ENCODE results near the gene NUDT21.

The NUDT21 gene

GRCh38 chr16:56388209-56388608 is 62.9 kb downstream of the NUDT21 start:
- H3K36me3 ChIP-seq (ENCODE audit: control insufficient read depth, low read length): peaks cover 80% of the 10 kb centered on the region
- no peaks in the 10 kb centered on the region for H3K27me3 ChIP-seq (ENCODE audit: control insufficient read depth, low read length)
- TF ChIP-seq EZH2phosphoT487 (IDR thresholded peaks at IDR 0.05; ENCODE audit: borderline replicate concordance, low read length): no peak
- no peak for TF ChIP-seq CTCF (IDR thresholded peaks at IDR 0.05; ENCODE audit: low read depth, low read length, poor library complexity, severe bottlenecking)

DNA sequence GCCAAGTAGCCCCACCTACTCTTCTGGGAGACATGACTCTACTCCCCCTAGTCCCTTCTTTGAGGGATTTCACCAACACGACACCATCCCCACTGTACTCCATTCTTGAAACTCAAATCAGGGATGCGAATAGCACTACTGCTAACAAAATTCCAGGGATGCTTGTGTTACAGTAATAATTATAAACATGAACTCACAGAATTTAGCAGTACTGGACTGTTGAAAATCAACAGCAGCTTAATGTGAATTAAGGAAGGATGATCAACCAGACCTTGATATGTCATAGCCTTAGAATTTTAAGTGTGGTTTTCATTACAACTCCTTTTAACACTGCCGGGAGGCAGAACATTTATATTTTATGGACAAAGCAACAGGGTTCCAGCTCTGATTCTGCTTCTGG is 63.7 kb downstream of the NUDT21 start:
- Histone ChIP-seq H3K4me3 (ENCODE audit: low read length) (no peak overlapping the region), H3K9me3 (ENCODE audit: control insufficient read depth, insufficient read depth, low read length) (peaks cover 3% of the 10 kb centered on the region), H3K4me2 (ENCODE audit: low read length) (no peak overlapping the region), H3K79me2 (ENCODE audit: control insufficient read depth, low read length) (peaks cover 33% of the 10 kb centered on the region), H4K20me1 (ENCODE audit: control insufficient read depth, insufficient read depth, low read depth, low read length) (no peaks in the 10 kb centered on the region), H3F3A (ENCODE audit: control insufficient read depth, insufficient read depth) (no peaks in the 10 kb centered on the region), H3K27me3 (ENCODE audit: control insufficient read depth, low read length) (no peaks in the 10 kb centered on the region), H3K9me2 (replicated peaks; ENCODE audit: control insufficient read depth, low read length) (no peaks in the 10 kb centered on the region), H3K36me3 (ENCODE audit: control insufficient read depth, low read length) (peaks cover 86% of the 10 kb centered on the region), H3K4me1 (ENCODE audit: control insufficient read depth, low read length) (no peaks in the 10 kb centered on the region), H3K27ac (ENCODE audit: low read depth, low read length) (no peak overlapping the region)
- TF ChIP-seq EZH2phosphoT487 (IDR thresholded peaks at IDR 0.05; ENCODE audit: borderline replicate concordance, low read length): no peak
- no peak for TF ChIP-seq CTCF (IDR thresholded peaks at IDR 0.05; ENCODE audit: low read depth, low read length, poor library complexity, severe bottlenecking)

More at GRCh38 chr16:56388209-56388608, 62.9 kb downstream of the NUDT21 start:
- H3K27ac ChIP-seq (ENCODE audit: low read depth, low read length): no peak overlapping the region
- H3K4me2 ChIP-seq (ENCODE audit: low read length): no peak overlapping the region
- no peak overlapping the region for H3K4me3 ChIP-seq (ENCODE audit: low read length)
- no peaks in the 10 kb centered on the region; the same call in 1 of the 2 replicates for H3K9me3 ChIP-seq (ENCODE audit: control insufficient read depth, insufficient read depth, low read length)
- H3K9me2 ChIP-seq (replicated peaks; ENCODE audit: control insufficient read depth, low read length): no peaks in the 10 kb centered on the region
- no peaks in the 10 kb centered on the region for H4K20me1 ChIP-seq (ENCODE audit: control insufficient read depth, insufficient read depth, low read depth, low read length)
- peaks cover 27% of the 10 kb centered on the region for H3K79me2 ChIP-seq (ENCODE audit: control insufficient read depth, low read length)
- no peaks in the 10 kb centered on the region for H3K4me1 ChIP-seq (ENCODE audit: control insufficient read depth, low read length)
- H3F3A ChIP-seq (ENCODE audit: control insufficient read depth, insufficient read depth): no peaks in the 10 kb centered on the region

DNA sequence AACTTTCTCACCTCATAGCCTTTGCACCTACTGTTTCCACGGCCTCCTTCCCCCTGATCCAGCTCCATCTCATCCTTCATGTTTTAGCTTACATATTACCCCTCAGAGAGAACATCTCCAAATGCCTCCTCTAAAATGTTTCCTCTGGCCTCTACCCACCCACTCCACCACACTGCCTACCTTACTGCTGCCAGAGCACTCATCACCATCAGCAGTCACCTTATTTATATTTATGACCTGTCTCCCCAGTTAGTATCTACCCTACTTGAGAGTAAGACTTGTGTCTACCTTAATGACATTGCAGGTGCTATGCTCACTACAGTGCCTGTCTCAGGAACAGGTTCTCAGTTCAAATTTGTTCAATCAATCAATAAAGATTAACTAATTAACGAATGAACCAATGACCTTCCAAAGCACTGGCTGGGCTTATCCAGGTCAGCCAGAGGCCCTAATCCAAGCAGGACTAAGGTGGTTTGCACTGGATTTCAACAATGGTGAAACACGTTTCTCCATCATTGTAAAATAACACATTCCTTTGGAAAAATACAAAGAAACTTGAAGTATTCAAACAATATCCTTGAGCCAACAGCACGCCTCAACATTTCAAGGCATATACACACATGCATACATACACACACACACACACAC is 66.9 kb downstream of the NUDT21 start:
- H3K27me3 ChIP-seq (ENCODE audit: control insufficient read depth, low read length): no peaks in the 10 kb centered on the region
- no peak overlapping the region for H3K27ac ChIP-seq (ENCODE audit: low read depth, low read length)
- H3K9me2 ChIP-seq (replicated peaks; ENCODE audit: control insufficient read depth, low read length): no peaks in the 10 kb centered on the region
- H3K4me2 ChIP-seq (ENCODE audit: low read length): no peak overlapping the region
- H4K20me1 ChIP-seq (ENCODE audit: control insufficient read depth, insufficient read depth, low read depth, low read length): no peaks in the 10 kb centered on the region
- peaks cover 10% of the 10 kb centered on the region for H3K9me3 ChIP-seq (ENCODE audit: control insufficient read depth, insufficient read depth, low read length)
- no peak overlapping the region for H3K4me3 ChIP-seq (ENCODE audit: low read length)
- peaks cover 43% of the 10 kb centered on the region for H3K79me2 ChIP-seq (ENCODE audit: control insufficient read depth, low read length)
- H3K4me1 ChIP-seq (ENCODE audit: control insufficient read depth, low read length): no peaks in the 10 kb centered on the region
- TF ChIP-seq EZH2phosphoT487 (IDR thresholded peaks at IDR 0.05; ENCODE audit: borderline replicate concordance, low read length) (no peak), CTCF (IDR thresholded peaks at IDR 0.05; ENCODE audit: low read depth, low read length, poor library complexity, severe bottlenecking) (no peak)
- H3F3A ChIP-seq (ENCODE audit: control insufficient read depth, insufficient read depth): no peaks in the 10 kb centered on the region
- peaks cover 98% of the 10 kb centered on the region for H3K36me3 ChIP-seq (ENCODE audit: control insufficient read depth, low read length)

Measured in DOHH2 (cell line).